ENCODE data around the gene STAT1. TPM values are rescaled to one million over a fixed set of nuclear protein-coding genes. Genes with fewer than 3 reads are reported as not detected.

The STAT1 gene
- total RNA-seq, 3 donors from 2014 or later (not counting 1 experiment from before 2014, with no cell fraction given), result 49.1 to 91.6 (median 86.2) TPM

DNA sequence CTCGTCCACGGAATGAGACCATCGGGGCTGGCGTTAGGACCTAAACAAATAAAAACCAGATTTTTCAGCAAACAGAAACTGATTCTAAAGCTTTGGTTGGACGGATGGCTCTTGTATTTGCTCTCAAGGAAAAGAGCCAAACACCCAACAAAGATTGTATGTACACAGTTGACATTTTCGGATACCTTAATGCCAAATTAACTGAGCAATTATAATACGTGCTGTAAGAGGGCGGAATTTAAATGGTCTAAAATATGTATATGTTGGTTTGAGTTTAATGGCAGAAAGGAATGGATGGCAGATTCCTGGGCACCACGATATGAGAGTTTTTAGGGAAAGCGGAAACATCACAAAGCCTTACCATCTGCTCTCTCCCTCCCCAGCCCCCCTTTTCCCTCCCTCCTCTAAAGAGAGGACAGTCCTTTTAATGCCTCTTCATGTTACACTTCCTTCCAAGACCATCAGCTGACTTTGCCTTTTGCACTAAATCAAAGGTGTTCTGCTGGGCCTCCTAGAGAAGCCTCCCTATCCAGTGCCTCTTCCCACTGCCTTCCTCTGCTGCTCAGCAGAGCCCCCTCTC lies 33.3 kb downstream of the STAT1 start:
- Mint-ChIP-seq H3K27me3 (ENCODE audit: low read depth in 2 of 2) (no peaks in the 10 kb centered on the region), H3K4me1 (peaks cover 0 to 6% of the 10 kb centered on the region in 2 donors), H3K4me3 (no peak overlapping the region), H3K27ac (peak overlapping the region; percentile 27 to 51), H3K9me3 (no peaks in the 10 kb centered on the region), H3K36me3 (peaks cover 68% of the 10 kb centered on the region)
- Histone ChIP-seq H3K9me3 (ENCODE audit: control insufficient read depth, insufficient read depth, low read length) (no peaks in the 10 kb centered on the region), H3K36me3 (ENCODE audit: control insufficient read depth, insufficient read depth, low read length) (peaks cover 100% of the 10 kb centered on the region), H3K4me3 (ENCODE audit: low read length) (no peak overlapping the region), H3K27me3 (ENCODE audit: control insufficient read depth, insufficient read depth, low read length) (no peaks in the 10 kb centered on the region), H3K4me1 (ENCODE audit: control insufficient read depth, insufficient read depth, low read length) (no peaks in the 10 kb centered on the region), H3K27ac (ENCODE audit: low read length) (no peak overlapping the region)
- 77% methylated on average over 10 of the region's 10 CpGs for WGBS (ENCODE audit: insufficient coverage)
- TF ChIP-seq, protein P1, sequence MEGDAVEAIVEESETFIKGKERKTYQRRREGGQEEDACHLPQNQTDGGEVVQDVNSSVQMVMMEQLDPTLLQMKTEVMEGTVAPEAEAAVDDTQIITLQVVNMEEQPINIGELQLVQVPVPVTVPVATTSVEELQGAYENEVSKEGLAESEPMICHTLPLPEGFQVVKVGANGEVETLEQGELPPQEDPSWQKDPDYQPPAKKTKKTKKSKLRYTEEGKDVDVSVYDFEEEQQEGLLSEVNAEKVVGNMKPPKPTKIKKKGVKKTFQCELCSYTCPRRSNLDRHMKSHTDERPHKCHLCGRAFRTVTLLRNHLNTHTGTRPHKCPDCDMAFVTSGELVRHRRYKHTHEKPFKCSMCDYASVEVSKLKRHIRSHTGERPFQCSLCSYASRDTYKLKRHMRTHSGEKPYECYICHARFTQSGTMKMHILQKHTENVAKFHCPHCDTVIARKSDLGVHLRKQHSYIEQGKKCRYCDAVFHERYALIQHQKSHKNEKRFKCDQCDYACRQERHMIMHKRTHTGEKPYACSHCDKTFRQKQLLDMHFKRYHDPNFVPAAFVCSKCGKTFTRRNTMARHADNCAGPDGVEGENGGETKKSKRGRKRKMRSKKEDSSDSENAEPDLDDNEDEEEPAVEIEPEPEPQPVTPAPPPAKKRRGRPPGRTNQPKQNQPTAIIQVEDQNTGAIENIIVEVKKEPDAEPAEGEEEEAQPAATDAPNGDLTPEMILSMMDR (IDR thresholded peaks at IDR 0.05), result no peak
- DNase-seq, result no peak
- intact Hi-C loops (cut with micrococcal nuclease), result no loop called here
- ATAC-seq, result no peak

DNA sequence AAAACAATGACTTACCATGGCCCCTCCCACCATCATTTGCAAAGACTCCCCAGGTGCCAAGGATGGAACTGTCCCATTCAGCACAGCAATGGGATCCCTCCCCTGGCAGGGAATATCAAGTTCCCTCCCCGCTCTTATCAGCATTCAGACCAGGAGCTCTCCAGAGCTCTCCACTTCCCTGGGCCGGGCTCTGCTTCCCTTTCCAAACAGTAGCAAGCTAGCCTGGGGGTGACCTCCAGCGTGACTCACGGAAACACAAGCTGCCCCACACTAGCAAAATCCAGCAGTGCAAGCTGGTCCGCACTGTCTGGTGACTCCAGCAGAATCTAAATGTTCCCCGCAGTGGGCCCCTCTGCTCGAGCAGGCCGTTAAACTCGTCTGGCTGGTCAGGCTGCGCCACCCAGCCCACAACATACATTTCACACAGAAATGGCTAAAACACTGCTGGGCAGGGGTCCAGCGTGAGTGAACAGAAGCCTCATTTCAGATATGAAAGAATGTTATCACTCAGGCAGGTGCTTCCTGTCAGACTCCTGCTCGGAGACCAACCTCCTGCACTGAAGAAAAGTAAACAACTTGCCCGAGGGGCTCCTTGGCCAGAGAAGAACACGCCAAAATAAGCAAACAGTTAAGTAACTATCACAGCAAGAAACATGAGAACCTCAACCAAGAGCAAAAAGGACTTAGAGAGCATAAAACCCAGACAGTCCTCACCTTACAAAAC lies 33.9 kb downstream of the STAT1 start:
- no peaks in the 10 kb centered on the region for H3K9me3 ChIP-seq (ENCODE audit: control insufficient read depth, insufficient read depth, low read length)
- peaks cover 100% of the 10 kb centered on the region for H3K36me3 ChIP-seq (ENCODE audit: control insufficient read depth, insufficient read depth, low read length)
- no peaks in the 10 kb centered on the region for H3K9me3 Mint-ChIP-seq
- H3K4me1 Mint-ChIP-seq, result peaks cover 0 to 6% of the 10 kb centered on the region in 2 donors
- WGBS (ENCODE audit: insufficient coverage), result 51% methylated on average over 14 of the region's 14 CpGs
- no peak overlapping the region for H3K27ac ChIP-seq (ENCODE audit: low read length)
- no peaks in the 10 kb centered on the region for H3K27me3 ChIP-seq (ENCODE audit: control insufficient read depth, insufficient read depth, low read length)
- no peak overlapping the region for H3K4me3 Mint-ChIP-seq
- no peak overlapping the region for H3K4me3 ChIP-seq (ENCODE audit: low read length)
- H3K4me1 ChIP-seq (ENCODE audit: control insufficient read depth, insufficient read depth, low read length), result no peaks in the 10 kb centered on the region
- TF ChIP-seq, protein P1 (IDR thresholded peaks at IDR 0.05), result no peak
- ATAC-seq (no peak), DNase-seq (no peak)
- H3K36me3 Mint-ChIP-seq, result peaks cover 68% of the 10 kb centered on the region
- intact Hi-C loops (cut with micrococcal nuclease), result no loop called here
- H3K27ac Mint-ChIP-seq, result peak overlapping the region; percentile 27 to 51
- no peaks in the 10 kb centered on the region for H3K27me3 Mint-ChIP-seq (ENCODE audit: low read depth in 2 of 2)

DNA sequence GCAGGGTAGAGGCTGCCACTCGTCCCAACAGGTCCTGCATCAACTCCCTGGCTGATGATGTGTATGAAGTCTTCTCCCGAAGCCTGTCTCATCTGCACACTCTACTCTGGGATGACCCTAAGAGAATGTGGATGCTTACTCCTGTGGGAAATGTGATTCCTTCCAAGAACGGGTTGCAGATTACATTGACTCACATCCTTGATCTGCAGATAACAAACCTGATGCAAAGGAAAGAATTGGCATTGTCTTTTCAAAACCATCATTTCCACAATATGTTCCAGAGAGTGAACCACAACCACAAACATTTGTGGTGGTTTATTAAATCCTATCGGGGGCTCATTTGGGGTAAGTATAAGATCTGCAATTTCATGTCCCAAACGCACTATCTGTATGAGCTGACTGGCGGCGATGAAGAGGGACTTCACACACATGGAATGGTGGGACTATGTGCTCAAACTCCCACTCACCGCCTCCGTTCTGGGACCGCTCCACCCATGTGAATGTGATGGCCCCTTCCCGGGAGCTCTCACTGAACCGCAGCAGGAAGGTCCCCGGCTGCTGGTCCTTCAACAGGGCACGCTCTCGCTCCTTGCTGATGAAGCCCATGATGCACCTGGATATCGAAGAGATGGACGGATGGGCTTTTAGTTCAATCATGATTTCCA lies 35.5 kb downstream of the STAT1 start:
- Mint-ChIP-seq H3K4me3 (no peak overlapping the region), H3K36me3 (peaks cover 68% of the 10 kb centered on the region), H3K4me1 (peaks cover 0 to 6% of the 10 kb centered on the region in 2 donors), H3K27me3 (ENCODE audit: low read depth in 2 of 2) (no peaks in the 10 kb centered on the region), H3K9me3 (no peaks in the 10 kb centered on the region), H3K27ac (peak overlapping the region in 1 of 2 donors; percentile 70)
- Histone ChIP-seq H3K9me3 (ENCODE audit: control insufficient read depth, insufficient read depth, low read length) (no peaks in the 10 kb centered on the region), H3K27me3 (ENCODE audit: control insufficient read depth, insufficient read depth, low read length) (no peaks in the 10 kb centered on the region), H3K4me1 (ENCODE audit: control insufficient read depth, insufficient read depth, low read length) (no peaks in the 10 kb centered on the region), H3K36me3 (ENCODE audit: control insufficient read depth, insufficient read depth, low read length) (peaks cover 100% of the 10 kb centered on the region), H3K4me3 (ENCODE audit: low read length) (no peak overlapping the region), H3K27ac (ENCODE audit: low read length) (no peak overlapping the region)
- ATAC-seq (no peak), DNase-seq (no peak)
- intact Hi-C loops (cut with micrococcal nuclease), result no loop called here
- 91% methylated on average over 17 of the region's 17 CpGs for WGBS (ENCODE audit: insufficient coverage)
- TF ChIP-seq, protein P1 (IDR thresholded peaks at IDR 0.05), result no peak

Measured in natural killer cell (primary cell).